Hematopoietic multipotent progenitor cell treated with erythropoietin and hydrocortisone succinate and interleukin-3 and kit ligand, for 8 days (in vitro differentiated cells): ENCODE results near the gene ACOXL.

ENCODE experiments used
- DNase-seq: peaks from one replicate; pipeline ENCODE4 v3.0.0-alpha.2; 2015

Gene ACOXL

DNA sequence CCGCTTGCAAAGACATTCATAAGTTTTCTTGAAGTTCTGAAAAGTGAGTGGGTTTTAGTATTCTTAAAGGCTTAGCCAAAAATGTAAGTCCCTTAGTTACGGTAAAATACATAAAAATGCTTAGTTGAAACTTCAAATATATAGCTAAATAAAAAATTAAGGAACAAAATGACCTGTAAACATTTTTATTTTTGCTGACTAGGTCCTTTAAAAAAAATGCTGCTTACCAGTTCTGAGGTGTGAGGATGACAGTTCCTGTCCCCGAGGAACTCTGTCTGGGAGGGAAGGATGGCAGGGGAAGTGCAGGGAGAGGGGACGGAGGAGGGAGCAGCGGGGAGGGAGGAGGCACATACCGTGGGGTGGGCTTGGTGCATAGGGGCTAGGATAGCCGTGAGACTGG lies 285.5 kb downstream of the ACOXL start:
- DNase-seq: no peak

- DNase-seq: no peak
Measured at GRCh38 chr2:111019381-111019780, 287.0 kb downstream of the ACOXL start.

GRCh38 chr2:111022633-111023032 lies 290.3 kb downstream of the ACOXL start:
- DNase-seq: no peak

DNA sequence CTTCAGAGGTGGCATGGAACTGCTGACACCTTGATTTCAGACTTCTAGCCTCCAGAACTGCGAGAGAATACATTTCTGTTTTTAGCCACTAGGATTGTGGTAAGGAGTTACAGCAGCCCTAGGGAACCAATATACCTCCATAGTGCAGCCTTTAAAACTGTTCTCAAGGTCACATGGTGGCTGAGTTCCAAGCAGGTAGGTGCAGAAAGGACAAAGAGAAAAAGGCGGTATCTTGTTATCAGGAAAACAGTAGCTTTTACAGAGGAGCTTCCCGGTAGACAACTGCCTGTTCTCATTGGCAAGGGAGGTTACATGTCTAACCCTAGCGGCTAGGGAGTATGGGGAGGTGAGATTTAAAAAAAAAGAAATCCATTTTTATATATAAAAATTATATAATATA lies 292.1 kb downstream of the ACOXL start:
- no peak for DNase-seq

DNA sequence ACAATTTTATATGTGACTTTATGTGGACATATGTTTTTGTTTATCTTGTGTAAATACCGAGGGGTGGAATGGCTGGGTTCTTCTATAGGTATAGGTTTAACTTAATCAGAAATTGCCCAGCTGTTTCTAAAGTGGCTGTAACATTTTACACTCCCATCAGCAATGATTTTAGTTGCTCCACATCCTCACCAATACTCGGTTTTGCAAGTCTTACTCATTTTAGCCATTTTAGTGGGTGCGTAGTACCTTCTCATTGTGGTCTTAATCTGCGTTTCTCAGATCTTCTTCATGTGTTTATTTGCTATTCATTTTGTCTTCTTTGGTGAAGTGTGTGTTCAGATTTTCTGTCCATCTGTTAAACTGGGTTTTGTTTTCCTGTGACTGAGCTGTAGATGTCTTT lies 292.9 kb downstream of the ACOXL start:
- no peak for DNase-seq

- DNase-seq: peak; percentile 41
Measured at GRCh38 chr2:111028720-111029119, 296.3 kb downstream of the ACOXL start.

- DNase-seq: no peak
Measured at GRCh38 chr2:111029181-111029927, 297.0 kb downstream of the ACOXL start.

- no peak for DNase-seq
Measured at GRCh38 chr2:111030260-111030891, 298.0 kb downstream of the ACOXL start.

DNA sequence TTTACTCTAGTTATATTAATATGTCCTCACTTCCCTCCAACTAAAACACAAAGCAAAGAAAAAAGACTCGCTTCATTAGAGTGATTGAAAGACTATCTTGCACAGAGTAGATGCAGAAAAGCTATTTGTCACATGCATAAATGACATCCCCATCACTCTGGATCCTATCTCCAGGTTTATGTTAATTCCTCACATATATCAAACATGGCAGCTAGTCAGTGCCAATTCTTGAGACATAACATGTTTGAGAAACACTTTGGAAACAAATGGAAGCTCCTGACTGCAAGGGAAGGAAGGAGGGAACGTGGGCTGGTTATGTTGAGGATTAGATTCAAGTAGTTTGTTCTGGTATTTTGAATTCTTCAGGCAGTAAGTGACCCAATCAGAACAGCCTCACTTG lies 298.6 kb downstream of the ACOXL start:
- no peak for DNase-seq

DNA sequence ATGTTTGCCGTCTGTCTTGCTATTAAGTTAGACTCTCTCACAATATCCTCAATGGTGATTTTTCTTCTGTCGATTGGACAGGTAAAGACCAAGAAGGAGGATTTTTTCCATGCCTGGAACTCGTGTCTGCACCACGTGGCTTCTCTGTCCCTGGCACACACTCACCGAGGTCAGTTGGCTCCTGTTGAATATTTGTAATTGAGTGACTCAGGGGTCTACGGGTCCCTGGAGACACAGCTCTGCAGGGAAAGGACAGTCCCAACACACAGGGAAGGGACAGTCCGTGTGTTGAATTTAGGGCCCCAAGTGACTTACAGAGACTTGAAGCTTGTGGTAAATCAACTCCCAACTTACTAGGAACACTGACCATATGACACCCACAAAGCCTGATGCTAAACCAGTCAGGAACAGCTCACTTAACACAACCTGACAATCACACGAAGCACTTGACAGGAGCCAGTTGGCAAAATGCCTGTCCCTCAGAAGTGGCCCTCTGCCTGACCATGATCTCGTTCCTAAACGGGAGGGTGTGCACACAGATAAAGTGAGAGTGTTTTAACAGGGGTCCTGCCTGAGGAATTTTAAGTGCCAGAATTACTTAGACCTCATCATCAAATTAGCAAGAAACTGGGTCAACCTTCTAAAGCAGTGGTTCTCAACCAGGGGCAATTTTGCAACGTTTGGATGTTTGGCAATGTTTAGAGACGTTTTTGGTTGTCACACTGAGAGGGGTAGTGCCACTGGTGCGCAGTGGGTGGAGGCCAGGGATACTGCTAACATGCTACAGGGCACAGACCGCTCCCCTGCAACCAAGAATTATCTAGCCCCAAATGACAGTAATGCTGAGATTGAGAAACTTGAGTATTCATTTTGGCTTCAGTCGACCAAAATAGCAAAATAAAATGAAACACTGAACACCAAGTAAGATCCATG lies 299.4 kb downstream of the ACOXL start:
- DNase-seq: no peak

DNA sequence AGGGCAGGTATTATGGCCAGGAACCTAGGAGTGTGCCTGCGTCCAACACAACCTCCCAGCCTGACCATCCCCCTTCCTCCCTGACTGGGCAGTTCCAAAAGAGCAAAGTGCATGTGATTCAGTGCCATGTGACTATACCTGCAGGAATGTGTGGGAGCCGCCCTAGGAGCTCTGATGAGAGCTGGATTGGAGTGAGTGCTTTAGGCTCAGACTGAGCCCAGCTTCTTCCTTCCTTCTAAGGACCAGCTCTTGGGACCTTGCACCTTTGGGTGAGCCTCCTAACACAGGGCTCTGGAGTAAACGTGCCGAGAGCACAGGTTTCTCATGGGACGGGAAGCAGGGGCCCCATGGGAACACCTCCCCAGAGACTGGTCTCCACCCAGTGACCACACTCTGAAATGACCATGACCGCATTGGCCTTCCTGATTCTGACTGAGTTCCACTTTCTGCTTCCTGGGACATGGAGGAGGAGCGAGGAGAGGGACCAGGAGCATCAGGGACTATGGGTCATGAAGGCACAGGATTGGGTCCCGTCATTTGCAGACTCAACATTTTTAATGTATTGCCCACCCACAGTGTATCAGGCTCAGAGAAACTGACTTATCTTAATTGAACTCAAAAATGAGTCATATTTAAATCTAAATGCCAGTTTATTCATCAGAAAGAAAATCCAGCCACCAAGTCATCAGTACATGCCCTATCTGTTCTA lies 300.5 kb downstream of the ACOXL start:
- DNase-seq: no peak

- no peak for DNase-seq
Measured at GRCh38 chr2:111034146-111034545, 301.8 kb downstream of the ACOXL start.

GRCh38 chr2:111034606-111035005 lies 302.2 kb downstream of the ACOXL start:
- no peak for DNase-seq

DNA sequence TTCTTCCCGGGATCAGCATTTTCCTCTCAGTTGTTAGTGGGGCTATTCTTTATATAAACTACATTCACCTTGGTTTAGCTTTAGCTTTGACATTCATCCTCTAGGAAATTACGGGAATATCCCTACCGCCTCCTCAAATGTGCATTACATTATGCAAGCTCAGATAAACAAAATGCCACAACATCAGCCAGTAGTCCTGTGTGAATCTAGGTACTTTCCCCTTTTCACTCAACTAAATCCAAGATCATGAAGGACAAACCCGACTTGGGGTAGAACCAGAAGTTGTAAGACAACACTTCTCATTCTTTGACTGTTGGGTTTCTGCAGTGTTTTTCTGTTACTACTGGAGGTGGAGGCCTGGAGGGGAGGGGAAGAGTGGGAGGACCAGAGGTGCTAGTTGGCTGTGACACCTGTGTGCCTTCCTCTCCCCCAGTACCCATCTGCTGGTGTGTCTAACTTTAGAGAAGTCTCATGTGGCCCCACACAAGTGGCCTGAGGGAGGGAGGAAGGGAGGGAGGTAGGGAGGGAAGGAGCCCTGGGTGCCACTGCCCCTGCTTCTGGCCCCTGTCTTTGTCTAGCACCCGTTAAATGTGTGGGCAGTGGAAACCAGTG lies 303.6 kb downstream of the ACOXL start:
- no peak for DNase-seq

DNA sequence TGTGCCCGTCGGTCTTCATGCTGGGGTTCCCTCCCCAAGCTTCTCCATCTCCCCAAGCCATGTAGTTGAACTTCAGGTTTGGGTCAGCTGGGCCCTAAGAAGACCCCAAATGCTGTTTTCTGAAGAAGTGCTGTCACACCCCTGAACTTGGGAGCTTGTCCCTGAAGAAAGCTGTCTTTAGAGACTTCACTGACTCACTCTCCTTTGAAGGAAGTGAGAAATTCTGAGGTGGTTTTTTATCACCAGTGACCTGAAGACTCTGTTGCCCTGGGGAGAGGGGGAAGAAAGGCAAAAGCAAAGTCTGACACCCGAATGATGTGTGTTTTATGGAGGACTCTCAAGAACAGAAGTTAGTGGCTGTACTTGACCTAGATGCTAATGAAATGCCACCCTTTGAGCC lies 304.8 kb downstream of the ACOXL start:
- no peak for DNase-seq

DNA sequence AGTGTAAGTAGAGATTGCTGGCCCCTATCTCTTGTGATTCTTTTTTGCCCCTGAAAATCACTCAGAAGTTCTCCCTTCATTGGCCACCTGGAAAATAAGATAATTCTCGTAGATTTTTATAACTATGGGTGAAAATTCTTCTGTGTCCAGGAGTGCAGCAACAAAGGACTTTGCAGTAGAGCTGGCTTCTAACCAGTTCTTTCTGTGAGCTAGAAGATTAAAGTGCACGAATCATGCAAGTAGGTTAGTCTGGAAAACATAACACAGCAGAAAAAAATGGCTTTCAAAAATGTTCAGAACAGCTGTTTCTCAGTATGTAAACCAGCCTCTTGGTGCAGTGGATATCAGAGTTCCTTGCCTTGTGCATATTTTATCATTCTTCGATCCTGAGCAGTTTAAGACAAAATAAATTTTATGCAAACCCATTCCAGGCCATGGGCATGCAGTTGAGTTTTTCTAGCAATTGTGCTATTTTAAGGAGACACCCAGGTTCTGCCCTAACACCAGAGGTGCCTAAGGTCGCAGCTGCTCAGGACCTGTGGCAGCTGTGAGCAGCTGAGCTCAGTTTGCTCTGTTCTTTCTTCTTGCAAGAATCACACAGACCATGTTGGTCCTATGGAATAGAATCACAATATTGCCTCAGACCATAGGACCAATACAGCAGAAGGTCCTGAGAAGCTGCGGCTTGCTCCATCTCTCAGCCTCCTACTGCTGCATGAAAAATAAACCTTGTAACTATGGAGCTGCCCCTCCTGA lies 307.4 kb downstream of the ACOXL start:
- DNase-seq: no peak

DNA sequence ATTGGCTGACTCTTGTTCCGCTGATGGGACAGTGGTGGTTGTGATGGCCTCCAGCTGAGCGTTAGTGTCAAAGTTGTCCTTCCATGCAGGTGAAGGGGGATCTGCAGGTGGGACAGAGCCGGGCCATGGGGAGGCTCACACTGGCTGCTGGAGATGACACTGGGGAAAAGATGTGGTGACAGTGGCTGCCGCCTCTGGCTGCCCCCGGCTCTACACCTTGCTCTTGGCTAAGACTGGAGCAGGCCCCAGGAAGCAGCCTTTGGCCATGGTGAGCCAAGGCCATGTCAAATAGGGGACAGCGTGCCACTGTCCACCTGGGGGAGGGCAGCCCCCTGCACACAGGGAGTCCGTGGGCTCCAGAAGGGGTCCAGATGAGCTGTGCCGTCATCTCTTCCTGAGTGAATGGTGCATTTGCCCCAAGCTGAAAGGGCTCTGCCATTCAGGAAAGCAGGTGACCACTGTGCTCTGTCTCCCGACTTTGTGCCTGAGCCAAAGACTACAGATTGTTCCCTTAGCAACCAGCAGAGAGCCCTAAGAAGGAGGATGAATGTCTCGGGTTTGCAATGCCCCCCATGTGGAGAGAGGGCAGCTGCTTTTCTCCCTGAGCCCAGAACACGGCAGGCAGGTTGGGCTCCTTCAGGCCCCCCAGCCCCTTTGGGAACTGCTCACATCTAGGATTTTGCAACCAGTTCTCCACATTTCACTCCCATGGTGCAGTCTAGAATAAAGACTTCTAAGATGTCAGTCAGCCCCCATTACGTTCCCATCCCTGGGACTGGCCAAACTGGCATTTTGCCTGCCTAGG lies 309.2 kb downstream of the ACOXL start:
- DNase-seq: no peak

- DNase-seq: no peak
Measured at GRCh38 chr2:111042261-111042660, 309.9 kb downstream of the ACOXL start.

- no peak for DNase-seq
Measured at GRCh38 chr2:111042772-111043771, 310.7 kb downstream of the ACOXL start.

DNA sequence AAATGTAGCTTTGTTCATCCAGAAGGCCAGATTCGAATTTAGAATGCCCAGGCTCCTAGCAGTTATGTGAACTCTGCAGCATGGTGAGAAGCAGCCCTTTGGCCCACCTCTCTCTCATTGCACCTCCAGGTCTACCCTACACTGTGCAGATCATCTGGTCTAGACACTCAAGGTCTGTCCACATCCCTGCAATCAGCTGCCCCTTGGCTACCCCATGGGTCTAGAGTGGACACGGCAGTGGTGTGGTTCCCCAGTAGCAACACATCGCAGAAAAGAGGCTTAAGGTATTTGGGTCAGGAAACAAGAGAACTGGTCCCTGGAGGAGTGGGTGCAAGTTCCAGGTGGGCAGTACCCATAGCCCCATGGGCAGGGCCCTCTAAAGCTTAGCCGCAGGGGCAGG lies 311.7 kb downstream of the ACOXL start:
- no peak for DNase-seq
